ENCODE measurements around the gene RELN.
"Not testable (repeated sequence)": the region's sequence is repeated elsewhere in the genome, so short reads cannot be mapped to it uniquely, and the experiment has no call there.

The RELN gene

DNA sequence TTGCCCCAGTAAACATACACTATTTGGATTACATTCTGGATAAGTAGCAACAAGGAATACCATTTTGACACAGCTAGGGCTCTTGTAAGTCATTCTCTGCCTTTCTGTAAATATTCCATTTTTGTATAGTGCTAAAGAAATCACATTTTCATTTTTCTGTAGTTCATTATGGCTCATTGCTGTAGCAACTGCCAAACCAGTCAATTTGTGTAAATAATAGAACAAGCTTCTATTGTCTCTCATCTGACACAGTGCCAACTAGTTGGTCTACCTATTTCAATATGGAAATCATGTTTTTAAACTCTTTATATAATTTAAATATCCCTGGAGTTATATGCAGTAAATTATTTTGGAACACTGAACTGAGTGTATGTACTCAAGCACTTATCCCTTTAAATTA is 193.7 kb downstream of the RELN start:
- CTCF ChIA-PET: no interaction called here
- Histone ChIP-seq H3K36me3 (ENCODE audit: control insufficient read depth in 4 of 4, insufficient read depth in 4 of 4, low read length in 3 of 4) (no peaks in the 10 kb centered on the region), H3K27me3 (replicated peaks in 2 of 5; ENCODE audit: control insufficient read depth in 4 of 5, insufficient read depth in 5 of 5, low read length in 4 of 5) (no peaks in the 10 kb centered on the region), H3K4me3 (ENCODE audit: control insufficient read depth in 1 of 7, extremely low read depth in 1 of 7, insufficient read depth in 4 of 7, low read depth in 2 of 7, low read length in 6 of 7) (no peak overlapping the region), H3K27ac (ENCODE audit: insufficient read depth in 1 of 2, low read depth in 1 of 2, low read length in 2 of 2, poor library complexity in 1 of 2, severe bottlenecking in 2 of 2) (no peak overlapping the region), H3K9me3 (ENCODE audit: control extremely low read depth in 1 of 5, control insufficient read depth in 4 of 5, insufficient read depth in 2 of 5, low read depth in 1 of 5, low read length in 4 of 5) (no peaks in the 10 kb centered on the region), H3K4me1 (ENCODE audit: control extremely low read depth in 1 of 4, control insufficient read depth in 4 of 4, insufficient read depth in 4 of 4, low read length in 3 of 4) (no peaks in the 10 kb centered on the region)
- no peak for DNase-seq
- POLR2A ChIA-PET: no interaction called here

DNA sequence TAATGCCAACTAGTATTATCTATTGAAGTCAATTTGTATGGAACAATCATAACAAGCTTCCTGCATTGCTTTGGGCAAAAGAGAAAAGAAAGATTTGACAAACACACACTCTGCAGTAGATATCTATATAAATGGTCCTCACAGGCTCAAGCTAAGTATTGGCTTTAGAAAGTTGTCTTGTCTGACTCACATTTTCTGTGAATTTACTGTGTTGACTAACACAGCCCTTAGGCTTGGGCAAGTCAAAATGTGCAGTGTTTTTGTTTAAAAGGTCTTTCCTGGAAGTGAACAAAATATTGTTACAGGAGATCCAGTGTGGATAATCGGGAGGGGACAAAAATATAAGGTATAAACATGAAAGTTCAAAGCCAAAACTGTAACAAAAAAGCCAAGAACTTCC is 194.4 kb downstream of the RELN start:
- no peaks in the 10 kb centered on the region for H3K4me1 ChIP-seq (ENCODE audit: control extremely low read depth in 1 of 4, control insufficient read depth in 4 of 4, insufficient read depth in 4 of 4, low read length in 3 of 4)
- no CpG with 5 or more reads among the region's 1 CpG for WGBS (ENCODE audit: insufficient coverage)
- no peak overlapping the region for H3K4me3 ChIP-seq (ENCODE audit: control insufficient read depth in 1 of 7, extremely low read depth in 1 of 7, insufficient read depth in 4 of 7, low read depth in 2 of 7, low read length in 6 of 7)
- POLR2A ChIA-PET: no interaction called here
- no peaks in the 10 kb centered on the region for H3K27me3 ChIP-seq (replicated peaks in 2 of 5; ENCODE audit: control insufficient read depth in 4 of 5, insufficient read depth in 5 of 5, low read length in 4 of 5)
- H3K27ac ChIP-seq (ENCODE audit: insufficient read depth in 1 of 2, low read depth in 1 of 2, low read length in 2 of 2, poor library complexity in 1 of 2, severe bottlenecking in 2 of 2): no peak overlapping the region
- no peaks in the 10 kb centered on the region for H3K36me3 ChIP-seq (ENCODE audit: control insufficient read depth in 4 of 4, insufficient read depth in 4 of 4, low read length in 3 of 4)
- CTCF ChIA-PET: no interaction called here
- DNase-seq: no peak
- H3K9me3 ChIP-seq (ENCODE audit: control extremely low read depth in 1 of 5, control insufficient read depth in 4 of 5, insufficient read depth in 2 of 5, low read depth in 1 of 5, low read length in 4 of 5): no peaks in the 10 kb centered on the region

DNA sequence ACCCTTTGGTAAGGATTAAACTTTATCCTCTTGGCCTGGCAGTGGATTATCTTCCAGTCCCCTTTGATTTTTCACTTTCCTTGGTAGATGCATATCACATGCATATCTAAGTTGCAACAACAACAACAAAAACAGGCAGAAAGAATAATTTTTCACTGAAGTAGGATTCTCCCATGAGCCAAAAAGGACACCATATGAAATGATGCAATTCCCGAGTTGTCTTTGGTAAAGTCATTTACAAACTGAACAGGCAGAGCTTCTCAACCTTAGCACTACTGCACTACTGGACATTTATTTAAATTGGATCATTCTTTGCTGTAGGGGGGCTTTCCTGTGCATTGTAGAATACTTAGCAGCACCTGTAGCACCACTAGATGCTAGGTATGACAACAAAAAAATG is 195.0 kb downstream of the RELN start:
- ChIA-PET POLR2A (interaction anchor here (0.5 kb wide), 1 partner anchor 13 kb away, joined by 3 read pairs; no protein-coding TSS in a partner anchor), CTCF (no interaction called here)
- H3K36me3 ChIP-seq (ENCODE audit: control insufficient read depth in 4 of 4, insufficient read depth in 4 of 4, low read length in 3 of 4): no peaks in the 10 kb centered on the region
- H3K9me3 ChIP-seq (ENCODE audit: control extremely low read depth in 1 of 5, control insufficient read depth in 4 of 5, insufficient read depth in 2 of 5, low read depth in 1 of 5, low read length in 4 of 5): no peaks in the 10 kb centered on the region
- no peaks in the 10 kb centered on the region for H3K27me3 ChIP-seq (replicated peaks in 2 of 5; ENCODE audit: control insufficient read depth in 4 of 5, insufficient read depth in 5 of 5, low read length in 4 of 5)
- H3K4me1 ChIP-seq (ENCODE audit: control extremely low read depth in 1 of 4, control insufficient read depth in 4 of 4, insufficient read depth in 4 of 4, low read length in 3 of 4): no peaks in the 10 kb centered on the region
- no peak overlapping the region for H3K27ac ChIP-seq (ENCODE audit: insufficient read depth in 1 of 2, low read depth in 1 of 2, low read length in 2 of 2, poor library complexity in 1 of 2, severe bottlenecking in 2 of 2)
- H3K4me3 ChIP-seq (ENCODE audit: control insufficient read depth in 1 of 7, extremely low read depth in 1 of 7, insufficient read depth in 4 of 7, low read depth in 2 of 7, low read length in 6 of 7): no peak overlapping the region
- no CpG with 5 or more reads among the region's 1 CpG for WGBS (ENCODE audit: insufficient coverage)
- DNase-seq: no peak

GRCh38 chr7:103793614-103794013 is 195.8 kb downstream of the RELN start:
- Histone ChIP-seq H3K27ac (ENCODE audit: insufficient read depth in 1 of 2, low read depth in 1 of 2, low read length in 2 of 2, poor library complexity in 1 of 2, severe bottlenecking in 2 of 2) (no peak overlapping the region), H3K4me3 (ENCODE audit: control insufficient read depth in 1 of 7, extremely low read depth in 1 of 7, insufficient read depth in 4 of 7, low read depth in 2 of 7, low read length in 6 of 7) (no peak overlapping the region), H3K4me1 (ENCODE audit: control extremely low read depth in 1 of 4, control insufficient read depth in 4 of 4, insufficient read depth in 4 of 4, low read length in 3 of 4) (no peaks in the 10 kb centered on the region), H3K27me3 (replicated peaks in 2 of 5; ENCODE audit: control insufficient read depth in 4 of 5, insufficient read depth in 5 of 5, low read length in 4 of 5) (no peaks in the 10 kb centered on the region), H3K9me3 (ENCODE audit: control extremely low read depth in 1 of 5, control insufficient read depth in 4 of 5, insufficient read depth in 2 of 5, low read depth in 1 of 5, low read length in 4 of 5) (no peaks in the 10 kb centered on the region), H3K36me3 (ENCODE audit: control insufficient read depth in 4 of 4, insufficient read depth in 4 of 4, low read length in 3 of 4) (no peaks in the 10 kb centered on the region)
- DNase-seq: no peak
- ChIA-PET CTCF (no interaction called here), POLR2A (no interaction called here)
- WGBS (ENCODE audit: insufficient coverage): 92% methylated on average over 4 of the region's 5 CpGs

DNA sequence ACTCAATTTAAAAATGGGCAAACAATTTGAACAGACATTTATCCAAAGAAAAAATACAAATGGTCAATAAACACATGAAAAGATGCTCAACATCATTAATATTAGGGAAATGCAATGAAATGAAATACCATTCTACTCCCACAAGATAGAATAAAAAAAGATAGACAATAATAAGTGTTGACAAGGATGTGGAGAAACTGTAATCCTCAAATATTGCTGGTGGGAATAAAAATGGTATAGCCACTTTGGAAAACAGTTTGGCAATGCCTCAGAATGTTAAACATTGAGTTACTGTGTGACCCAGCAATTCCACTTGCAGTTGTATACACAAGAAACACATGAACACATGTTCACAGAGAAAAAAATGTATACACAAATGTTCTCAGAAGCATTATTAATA is 197.6 kb downstream of the RELN start:
- no peaks in the 10 kb centered on the region for H3K36me3 ChIP-seq (ENCODE audit: control insufficient read depth in 4 of 4, insufficient read depth in 4 of 4, low read length in 3 of 4)
- no peaks in the 10 kb centered on the region for H3K9me3 ChIP-seq (ENCODE audit: control extremely low read depth in 1 of 5, control insufficient read depth in 4 of 5, insufficient read depth in 2 of 5, low read depth in 1 of 5, low read length in 4 of 5)
- H3K4me3 ChIP-seq (ENCODE audit: control insufficient read depth in 1 of 7, extremely low read depth in 1 of 7, insufficient read depth in 4 of 7, low read depth in 2 of 7, low read length in 6 of 7): no peak overlapping the region
- DNase-seq: no peak
- CTCF ChIA-PET: no interaction called here
- POLR2A ChIA-PET: no interaction called here
- H3K27me3 ChIP-seq (replicated peaks in 2 of 5; ENCODE audit: control insufficient read depth in 4 of 5, insufficient read depth in 5 of 5, low read length in 4 of 5): no peaks in the 10 kb centered on the region
- H3K4me1 ChIP-seq (ENCODE audit: control extremely low read depth in 1 of 4, control insufficient read depth in 4 of 4, insufficient read depth in 4 of 4, low read length in 3 of 4): no peaks in the 10 kb centered on the region
- H3K27ac ChIP-seq (ENCODE audit: insufficient read depth in 1 of 2, low read depth in 1 of 2, low read length in 2 of 2, poor library complexity in 1 of 2, severe bottlenecking in 2 of 2): no peak overlapping the region

DNA sequence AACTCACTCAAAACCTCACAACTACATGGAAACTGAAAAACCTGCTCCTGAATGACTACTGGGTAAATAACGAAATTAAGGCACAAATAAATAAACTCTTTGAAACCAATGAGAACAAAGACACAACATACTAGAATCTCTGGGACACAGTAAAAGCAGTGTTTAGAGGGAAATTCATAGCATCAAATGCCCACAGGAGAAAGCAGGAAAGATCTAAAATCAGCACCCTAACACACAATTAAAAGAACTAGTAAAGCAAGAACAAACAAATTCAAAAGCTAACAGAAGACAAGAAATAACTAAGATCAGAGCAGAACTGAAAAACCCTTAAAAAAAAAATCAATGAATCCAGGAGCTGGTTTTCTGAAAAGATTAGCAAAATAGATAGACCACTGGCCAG is 202.4 kb downstream of the RELN start:
- WGBS (ENCODE audit: insufficient coverage): 100% methylated on average over 1 of the region's 1 CpG
- H3K27me3 ChIP-seq (replicated peaks in 2 of 5; ENCODE audit: control insufficient read depth in 4 of 5, insufficient read depth in 5 of 5, low read length in 4 of 5); H3K4me1 ChIP-seq (ENCODE audit: control extremely low read depth in 1 of 4, control insufficient read depth in 4 of 4, insufficient read depth in 4 of 4, low read length in 3 of 4); H3K27ac ChIP-seq (ENCODE audit: insufficient read depth in 1 of 2, low read depth in 1 of 2, low read length in 2 of 2, poor library complexity in 1 of 2, severe bottlenecking in 2 of 2); CTCF ChIA-PET; H3K4me3 ChIP-seq (ENCODE audit: control insufficient read depth in 1 of 7, extremely low read depth in 1 of 7, insufficient read depth in 4 of 7, low read depth in 2 of 7, low read length in 6 of 7); H3K9me3 ChIP-seq (ENCODE audit: control extremely low read depth in 1 of 5, control insufficient read depth in 4 of 5, insufficient read depth in 2 of 5, low read depth in 1 of 5, low read length in 4 of 5); DNase-seq; H3K36me3 ChIP-seq (ENCODE audit: control insufficient read depth in 4 of 4, insufficient read depth in 4 of 4, low read length in 3 of 4); POLR2A ChIA-PET: not testable (repeated sequence)

DNA sequence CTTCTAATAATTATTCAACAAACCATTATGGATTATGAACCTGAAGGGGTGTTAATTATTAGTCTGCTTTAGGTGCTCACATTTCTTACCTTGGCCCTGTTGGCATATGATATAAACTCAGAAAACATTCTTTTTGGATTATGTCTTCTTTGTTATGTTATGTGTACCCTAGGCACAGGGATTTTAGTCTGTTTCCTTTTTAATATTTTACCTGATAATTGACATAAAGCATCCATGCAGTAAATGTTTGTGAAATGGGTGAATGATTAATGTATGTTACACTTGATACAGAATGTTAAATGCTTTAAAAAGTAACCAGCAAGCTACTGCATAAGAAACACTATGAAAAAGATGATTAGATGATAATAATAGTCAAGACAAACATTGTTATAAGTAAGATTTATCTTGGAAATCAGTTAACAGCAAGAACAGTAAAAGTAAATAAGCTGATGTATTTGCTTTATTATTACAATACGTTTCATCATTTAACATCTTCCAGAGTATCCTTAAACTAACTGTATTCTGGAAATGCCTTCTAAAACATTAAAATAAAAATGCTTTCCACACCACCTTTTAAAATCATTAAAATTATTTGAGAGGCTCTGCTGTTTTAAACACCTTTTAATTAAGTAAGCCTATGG is 204.7 kb downstream of the RELN start:
- no peak for DNase-seq
- ChIA-PET POLR2A (no interaction called here), CTCF (no interaction called here)
- H3K9me3 ChIP-seq (ENCODE audit: control extremely low read depth in 1 of 5, control insufficient read depth in 4 of 5, insufficient read depth in 2 of 5, low read depth in 1 of 5, low read length in 4 of 5): no peaks in the 10 kb centered on the region
- H3K27me3 ChIP-seq (replicated peaks in 2 of 5; ENCODE audit: control insufficient read depth in 4 of 5, insufficient read depth in 5 of 5, low read length in 4 of 5): no peaks in the 10 kb centered on the region
- no peaks in the 10 kb centered on the region for H3K4me1 ChIP-seq (ENCODE audit: control extremely low read depth in 1 of 4, control insufficient read depth in 4 of 4, insufficient read depth in 4 of 4, low read length in 3 of 4)
- no CpG with 5 or more reads among the region's 1 CpG for WGBS (ENCODE audit: insufficient coverage)
- no peaks in the 10 kb centered on the region for H3K36me3 ChIP-seq (ENCODE audit: control insufficient read depth in 4 of 4, insufficient read depth in 4 of 4, low read length in 3 of 4)
- H3K27ac ChIP-seq (ENCODE audit: insufficient read depth in 1 of 2, low read depth in 1 of 2, low read length in 2 of 2, poor library complexity in 1 of 2, severe bottlenecking in 2 of 2): no peak overlapping the region
- H3K4me3 ChIP-seq (ENCODE audit: control insufficient read depth in 1 of 7, extremely low read depth in 1 of 7, insufficient read depth in 4 of 7, low read depth in 2 of 7, low read length in 6 of 7): no peak overlapping the region
